ENCODE results near the gene SLC15A5. TPM values are rescaled to one million over a fixed set of nuclear protein-coding genes. Genes with fewer than 3 reads are reported as not detected.

The SLC15A5 gene
- total RNA-seq, 4 donors from 2014 or later: not detected

GRCh38 chr12:16184681-16185080 lies 92.8 kb downstream of the SLC15A5 start:
- TF ChIP-seq, protein P1, sequence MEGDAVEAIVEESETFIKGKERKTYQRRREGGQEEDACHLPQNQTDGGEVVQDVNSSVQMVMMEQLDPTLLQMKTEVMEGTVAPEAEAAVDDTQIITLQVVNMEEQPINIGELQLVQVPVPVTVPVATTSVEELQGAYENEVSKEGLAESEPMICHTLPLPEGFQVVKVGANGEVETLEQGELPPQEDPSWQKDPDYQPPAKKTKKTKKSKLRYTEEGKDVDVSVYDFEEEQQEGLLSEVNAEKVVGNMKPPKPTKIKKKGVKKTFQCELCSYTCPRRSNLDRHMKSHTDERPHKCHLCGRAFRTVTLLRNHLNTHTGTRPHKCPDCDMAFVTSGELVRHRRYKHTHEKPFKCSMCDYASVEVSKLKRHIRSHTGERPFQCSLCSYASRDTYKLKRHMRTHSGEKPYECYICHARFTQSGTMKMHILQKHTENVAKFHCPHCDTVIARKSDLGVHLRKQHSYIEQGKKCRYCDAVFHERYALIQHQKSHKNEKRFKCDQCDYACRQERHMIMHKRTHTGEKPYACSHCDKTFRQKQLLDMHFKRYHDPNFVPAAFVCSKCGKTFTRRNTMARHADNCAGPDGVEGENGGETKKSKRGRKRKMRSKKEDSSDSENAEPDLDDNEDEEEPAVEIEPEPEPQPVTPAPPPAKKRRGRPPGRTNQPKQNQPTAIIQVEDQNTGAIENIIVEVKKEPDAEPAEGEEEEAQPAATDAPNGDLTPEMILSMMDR (IDR thresholded peaks at IDR 0.05): no peak
- no peak for TF ChIP-seq POLR2A (IDR thresholded peaks at IDR 0.05)
- H3K36me3 ChIP-seq: no peaks in the 10 kb centered on the region
- no peak overlapping the region for H3K4me3 ChIP-seq
- no peaks in the 10 kb centered on the region for H3K4me1 ChIP-seq
- H3K27ac ChIP-seq: no peak overlapping the region
- DNase-seq: no peak
- no peaks in the 10 kb centered on the region for H3K9me3 ChIP-seq
- no peaks in the 10 kb centered on the region for H3K27me3 ChIP-seq

- no peak for DNase-seq
- TF ChIP-seq, protein P1 (IDR thresholded peaks at IDR 0.05): no peak
- TF ChIP-seq POLR2A (IDR thresholded peaks at IDR 0.05): no peak
- no peaks in the 10 kb centered on the region for H3K27me3 ChIP-seq
- no peak overlapping the region for H3K27ac ChIP-seq
- H3K4me3 ChIP-seq: no peak overlapping the region
- H3K9me3 ChIP-seq: no peaks in the 10 kb centered on the region
- no peaks in the 10 kb centered on the region for H3K36me3 ChIP-seq
- H3K4me1 ChIP-seq: no peaks in the 10 kb centered on the region
Measured at GRCh38 chr12:16183541-16183940, 93.9 kb downstream of the SLC15A5 start.

DNA sequence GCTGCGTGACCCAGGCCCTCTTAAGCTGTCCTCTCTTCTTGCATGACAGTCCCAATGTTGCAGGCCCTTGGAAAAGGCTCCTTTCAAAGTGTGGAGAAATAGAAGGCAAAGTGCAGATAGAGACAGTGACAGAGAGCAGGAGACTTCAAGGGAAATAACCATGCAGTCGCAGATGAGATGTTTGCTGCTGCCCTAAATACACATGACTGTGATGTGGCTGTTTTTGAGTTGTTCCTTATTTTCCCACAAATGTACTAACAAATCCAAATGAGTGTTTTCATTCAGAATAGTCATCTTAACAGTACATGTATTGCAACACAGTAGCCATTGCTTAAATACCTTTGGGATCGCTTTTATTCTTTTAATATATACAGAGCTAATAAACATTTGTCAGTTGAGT lies 101.6 kb downstream of the SLC15A5 start:
- Histone ChIP-seq H3K27ac (no peak overlapping the region), H3K4me1 (no peaks in the 10 kb centered on the region), H3K36me3 (no peaks in the 10 kb centered on the region), H3K4me3 (no peak overlapping the region), H3K9me3 (no peaks in the 10 kb centered on the region), H3K27me3 (no peaks in the 10 kb centered on the region)
- DNase-seq: no peak
- TF ChIP-seq, protein P1 (IDR thresholded peaks at IDR 0.05): no peak
- TF ChIP-seq POLR2A (IDR thresholded peaks at IDR 0.05): no peak

DNA sequence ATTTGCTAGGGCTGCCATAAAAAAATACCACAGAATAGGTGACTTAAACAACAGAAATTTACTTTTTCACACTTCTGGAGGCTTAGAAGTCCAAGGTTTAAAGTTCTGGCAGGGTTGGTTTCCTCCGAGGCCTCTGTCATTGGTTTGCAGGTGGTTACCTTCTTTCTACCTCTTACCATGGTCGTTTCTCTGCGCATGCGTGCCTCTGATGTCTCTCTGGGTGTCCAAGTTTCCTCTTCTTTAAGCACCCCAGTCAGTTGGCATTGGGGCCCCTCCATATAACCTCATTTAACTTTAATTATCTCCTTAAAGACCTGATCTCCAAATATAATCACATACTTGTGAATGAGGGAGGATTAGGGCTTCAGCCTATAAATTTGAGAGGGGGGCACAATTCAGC lies 103.2 kb downstream of the SLC15A5 start:
- no peak for TF ChIP-seq POLR2A (IDR thresholded peaks at IDR 0.05)
- TF ChIP-seq, protein P1 (IDR thresholded peaks at IDR 0.05): no peak
- Histone ChIP-seq H3K4me3 (no peak overlapping the region), H3K9me3 (no peaks in the 10 kb centered on the region), H3K36me3 (no peaks in the 10 kb centered on the region), H3K4me1 (no peaks in the 10 kb centered on the region), H3K27ac (no peak overlapping the region), H3K27me3 (no peaks in the 10 kb centered on the region)
- DNase-seq: no peak

GRCh38 chr12:16171348-16171747 lies 106.1 kb downstream of the SLC15A5 start:
- TF ChIP-seq, protein P1 (IDR thresholded peaks at IDR 0.05): no peak
- no peak for TF ChIP-seq POLR2A (IDR thresholded peaks at IDR 0.05)
- H3K4me1 ChIP-seq: no peaks in the 10 kb centered on the region

GRCh38 chr12:16168078-16168477 lies 109.4 kb downstream of the SLC15A5 start:
- Histone ChIP-seq H3K4me1 (no peaks in the 10 kb centered on the region), H3K4me3 (no peak overlapping the region), H3K27ac (no peak overlapping the region), H3K36me3 (no peaks in the 10 kb centered on the region), H3K27me3 (no peaks in the 10 kb centered on the region), H3K9me3 (no peaks in the 10 kb centered on the region)
- TF ChIP-seq POLR2A (IDR thresholded peaks at IDR 0.05): no peak
- TF ChIP-seq, protein P1 (IDR thresholded peaks at IDR 0.05): no peak
- no peak for DNase-seq

More at GRCh38 chr12:16171348-16171747, 106.1 kb downstream of the SLC15A5 start:
- Histone ChIP-seq H3K27me3 (no peaks in the 10 kb centered on the region), H3K27ac (no peak overlapping the region), H3K36me3 (no peaks in the 10 kb centered on the region), H3K9me3 (no peaks in the 10 kb centered on the region), H3K4me3 (no peak overlapping the region)
- no peak for DNase-seq

Data from Peyer's patch (tissue), 4 donors.